ENCODE data around the gene METTL16.

DNA sequence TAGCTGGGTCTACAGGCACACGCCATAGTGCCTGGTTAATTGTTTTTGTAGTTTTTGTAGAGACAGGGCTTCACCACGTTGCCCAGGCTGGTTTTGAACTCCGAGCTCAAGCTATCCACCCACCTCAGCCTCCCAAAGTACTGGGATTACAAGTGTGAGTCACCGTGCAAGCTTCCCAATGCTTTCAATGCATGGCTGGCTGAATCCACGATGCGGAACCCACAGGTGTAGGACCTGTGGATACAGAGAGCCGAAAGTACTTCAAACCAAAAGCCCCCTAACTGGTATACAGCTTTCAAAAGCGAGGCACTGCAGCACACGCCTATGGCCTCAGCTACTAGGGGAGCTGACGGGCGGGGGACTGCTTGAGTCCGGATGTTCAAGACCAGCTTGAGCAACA, 44.8 kb downstream of the METTL16 start:
- no peak for TF ChIP-seq CTCF (IDR thresholded peaks at IDR 0.05)
- no peak for TF ChIP-seq POLR2A (IDR thresholded peaks at IDR 0.05)

Measured in thyroid gland (tissue), 4 donors.